WERI-Rb-1 (cell line): ENCODE results near the gene FHL1.

Experiments used
- DNase-seq: peaks from one replicate; pipeline ENCODE4 v3.0.0-alpha.2; 2020
- H3K27ac ChIP-seq: fragments of 250-450 bp; sonication (Bioruptor Pico); 2 replicates; pipeline ENCODE4 v1.5.1; 2020; ENCODE audit warnings: mild to moderate bottlenecking, moderate library complexity
- H3K27me3 ChIP-seq: fragments of 250-450 bp; sonication (Bioruptor Pico); 2 replicates; pipeline ENCODE4 v1.5.1; 2021; ENCODE audit warnings: mild to moderate bottlenecking, low read depth, moderate library complexity; ENCODE audit not compliant: insufficient read depth, severe bottlenecking
- H3K36me3 ChIP-seq: fragments of 250-450 bp; sonication (Bioruptor Pico); 2 replicates; pipeline ENCODE4 v1.5.1; 2020; ENCODE audit warnings: mild to moderate bottlenecking, moderate library complexity
- H3K4me3 ChIP-seq: 2 replicates; pipeline ENCODE4 v1.5.1; 2011; ENCODE audit warnings: low read depth, mild to moderate bottlenecking, control low read depth, low read length
- H3K9me3 ChIP-seq: fragments of 250-450 bp; sonication (Bioruptor Pico); 2 replicates; pipeline ENCODE4 v1.5.1; 2021; ENCODE audit warnings: mild to moderate bottlenecking, moderate library complexity; ENCODE audit not compliant: severe bottlenecking
- TF ChIP-seq, protein P1 (sequence below): IDR thresholded peaks from 2 replicates; pipeline ENCODE4 v1.5.1; 2011; ENCODE audit warnings: low read depth, mild to moderate bottlenecking, control low read depth, inconsistent platforms, low read length

The FHL1 gene

GRCh38 chrX:136198010-136198409 lies 50.7 kb downstream of the FHL1 start:
- Histone ChIP-seq H3K4me3 (no peak overlapping the region), H3K9me3 (no peaks in the 10 kb centered on the region), H3K27ac (no peak overlapping the region), H3K27me3 (no peaks in the 10 kb centered on the region), H3K36me3 (no peaks in the 10 kb centered on the region)
- TF ChIP-seq, protein P1, sequence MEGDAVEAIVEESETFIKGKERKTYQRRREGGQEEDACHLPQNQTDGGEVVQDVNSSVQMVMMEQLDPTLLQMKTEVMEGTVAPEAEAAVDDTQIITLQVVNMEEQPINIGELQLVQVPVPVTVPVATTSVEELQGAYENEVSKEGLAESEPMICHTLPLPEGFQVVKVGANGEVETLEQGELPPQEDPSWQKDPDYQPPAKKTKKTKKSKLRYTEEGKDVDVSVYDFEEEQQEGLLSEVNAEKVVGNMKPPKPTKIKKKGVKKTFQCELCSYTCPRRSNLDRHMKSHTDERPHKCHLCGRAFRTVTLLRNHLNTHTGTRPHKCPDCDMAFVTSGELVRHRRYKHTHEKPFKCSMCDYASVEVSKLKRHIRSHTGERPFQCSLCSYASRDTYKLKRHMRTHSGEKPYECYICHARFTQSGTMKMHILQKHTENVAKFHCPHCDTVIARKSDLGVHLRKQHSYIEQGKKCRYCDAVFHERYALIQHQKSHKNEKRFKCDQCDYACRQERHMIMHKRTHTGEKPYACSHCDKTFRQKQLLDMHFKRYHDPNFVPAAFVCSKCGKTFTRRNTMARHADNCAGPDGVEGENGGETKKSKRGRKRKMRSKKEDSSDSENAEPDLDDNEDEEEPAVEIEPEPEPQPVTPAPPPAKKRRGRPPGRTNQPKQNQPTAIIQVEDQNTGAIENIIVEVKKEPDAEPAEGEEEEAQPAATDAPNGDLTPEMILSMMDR: no peak
- DNase-seq: no peak

- TF ChIP-seq, protein P1: no peak
- DNase-seq: no peak
- Histone ChIP-seq H3K27me3 (no peaks in the 10 kb centered on the region), H3K36me3 (no peaks in the 10 kb centered on the region), H3K4me3 (no peak overlapping the region), H3K27ac (no peak overlapping the region), H3K9me3 (no peaks in the 10 kb centered on the region)
These were observed 51.4 kb downstream of the FHL1 start for GRCh38 chrX:136198678-136199243.

- H3K27ac ChIP-seq: no peak overlapping the region
- H3K27me3 ChIP-seq: no peaks in the 10 kb centered on the region
These were observed 52.0 kb downstream of the FHL1 start for GRCh38 chrX:136199365-136199764.

DNA sequence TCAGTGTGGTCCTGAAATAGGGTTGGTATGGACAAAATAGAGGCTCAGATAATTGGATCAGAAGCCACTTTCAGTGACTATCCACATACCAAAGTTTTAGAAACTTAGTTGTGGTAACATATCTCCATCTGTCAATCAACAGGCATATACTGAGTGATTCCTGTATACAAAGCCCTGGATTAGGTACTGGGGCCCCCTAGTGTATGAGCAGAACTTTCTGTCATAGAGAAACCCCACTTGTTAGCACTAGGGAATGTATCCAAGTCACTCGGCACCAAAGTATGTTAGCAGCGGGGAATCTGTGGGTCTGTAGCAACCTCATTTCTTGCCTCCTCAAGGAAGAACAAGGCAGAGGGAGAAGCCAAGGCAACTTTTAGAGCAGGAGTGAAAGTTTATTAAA lies 53.1 kb downstream of the FHL1 start:
- Histone ChIP-seq H3K9me3 (no peaks in the 10 kb centered on the region), H3K4me3 (no peak overlapping the region), H3K27me3 (no peaks in the 10 kb centered on the region), H3K27ac (no peak overlapping the region), H3K36me3 (no peaks in the 10 kb centered on the region)
- no peak for DNase-seq
- TF ChIP-seq, protein P1: no peak; the same call in 1 of the 2 replicates

More at GRCh38 chrX:136199365-136199764, 52.0 kb downstream of the FHL1 start:
- Histone ChIP-seq H3K4me3 (no peak overlapping the region), H3K9me3 (no peaks in the 10 kb centered on the region), H3K36me3 (no peaks in the 10 kb centered on the region)
- TF ChIP-seq, protein P1: no peak
- no peak for DNase-seq

DNA sequence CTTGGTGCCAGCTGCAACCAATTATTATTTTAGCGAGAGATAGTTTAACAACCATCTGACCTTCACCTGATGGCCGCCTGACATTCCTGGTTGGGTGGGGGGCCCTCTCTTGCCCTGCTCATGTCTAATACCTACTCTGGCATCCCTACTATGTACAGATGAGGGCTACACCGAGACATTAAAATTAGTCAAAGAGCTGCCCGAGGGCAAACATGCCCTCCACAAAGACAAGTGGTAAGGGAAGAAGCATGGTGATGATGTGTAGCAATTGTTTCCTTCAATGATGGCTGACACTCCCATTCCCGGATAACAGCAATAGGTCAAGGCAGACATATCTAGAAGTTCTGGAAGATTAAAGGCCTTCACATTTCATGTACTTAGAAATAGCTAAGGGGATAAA lies 54.3 kb downstream of the FHL1 start:
- TF ChIP-seq, protein P1: no peak
- peaks cover 3% of the 10 kb centered on the region for H3K27me3 ChIP-seq
- H3K9me3 ChIP-seq: no peaks in the 10 kb centered on the region
- H3K27ac ChIP-seq: no peak overlapping the region
- H3K36me3 ChIP-seq: no peaks in the 10 kb centered on the region
- DNase-seq: no peak
- H3K4me3 ChIP-seq: no peak overlapping the region

- H3K27ac ChIP-seq: no peak overlapping the region
- no peaks in the 10 kb centered on the region for H3K9me3 ChIP-seq
- TF ChIP-seq, protein P1: no peak
- H3K4me3 ChIP-seq: no peak overlapping the region
- peaks cover 3% of the 10 kb centered on the region for H3K27me3 ChIP-seq
- no peaks in the 10 kb centered on the region for H3K36me3 ChIP-seq
- DNase-seq: no peak
These were observed 55.6 kb downstream of the FHL1 start for GRCh38 chrX:136202889-136203288.
